BLaER1 (cell line): Measurements from ENCODE around the gene SLC2A14.
"Not testable (repeated sequence)": the region's sequence is repeated elsewhere in the genome, so short reads cannot be mapped to it uniquely, and the experiment has no call there.

Source experiments
- H3K27ac ChIP-seq: shearing (Covaris generic); formaldehyde crosslinking; 2 replicates; pipeline ENCODE4 v1.8.1; 2022
- H3K27me3 ChIP-seq: shearing (Covaris generic); formaldehyde crosslinking; 2 replicates; pipeline ENCODE4 v1.8.1; 2022
- H3K36me3 ChIP-seq: shearing (Covaris generic); formaldehyde crosslinking; 2 replicates; pipeline ENCODE4 v1.8.1; 2022
- H3K4me1 ChIP-seq: shearing (Covaris generic); formaldehyde crosslinking; 2 replicates; pipeline ENCODE4 v1.8.1; 2022
- H3K4me2 ChIP-seq: shearing (Covaris generic); formaldehyde crosslinking; 2 replicates; pipeline ENCODE4 v1.8.1; 2022
- H3K4me3 ChIP-seq: shearing (Covaris generic); formaldehyde crosslinking; 2 replicates; pipeline ENCODE4 v1.8.1; 2022
- H3K9ac ChIP-seq: shearing (Covaris generic); formaldehyde crosslinking; 2 replicates; pipeline ENCODE4 v1.8.1; 2022
- H3K9me3 ChIP-seq: shearing (Covaris generic); formaldehyde crosslinking; 2 replicates; pipeline ENCODE4 v1.8.1; 2022
- H4K20me1 ChIP-seq: shearing (Covaris generic); formaldehyde crosslinking; 2 replicates; pipeline ENCODE4 v1.8.1; 2022
- Cebpa-rat ChIP-seq: shearing (Covaris generic); IDR thresholded peaks from 2 replicates; pipeline ENCODE4 v1.8.1; 2022

SLC2A14 gene

GRCh38 chr12:7788294-7788660 is 84.4 kb downstream of the SLC2A14 start:
- no peak overlapping the region for H3K4me3 ChIP-seq
- no peak overlapping the region for H3K27ac ChIP-seq
- H3K9ac ChIP-seq: no peak overlapping the region
- no peak overlapping the region for H3K4me2 ChIP-seq
- TF ChIP-seq Cebpa-rat: no peak
- no peaks in the 10 kb centered on the region for H3K27me3 ChIP-seq
- no peaks in the 10 kb centered on the region for H3K4me1 ChIP-seq
- no peaks in the 10 kb centered on the region for H4K20me1 ChIP-seq
- no peaks in the 10 kb centered on the region for H3K9me3 ChIP-seq
- no peaks in the 10 kb centered on the region for H3K36me3 ChIP-seq

GRCh38 chr12:7787574-7788293 is 85.0 kb downstream of the SLC2A14 start:
- Histone ChIP-seq H3K27me3 (no peaks in the 10 kb centered on the region), H3K36me3 (no peaks in the 10 kb centered on the region), H3K9me3 (no peaks in the 10 kb centered on the region), H4K20me1 (no peaks in the 10 kb centered on the region), H3K27ac (no peak overlapping the region), H3K4me1 (no peaks in the 10 kb centered on the region), H3K4me3 (no peak overlapping the region), H3K9ac (no peak overlapping the region), H3K4me2 (no peak overlapping the region)
- no peak for TF ChIP-seq Cebpa-rat

GRCh38 chr12:7784701-7785100 is 88.0 kb downstream of the SLC2A14 start:
- no peak for TF ChIP-seq Cebpa-rat
- Histone ChIP-seq H3K27ac (no peak overlapping the region), H3K36me3 (no peaks in the 10 kb centered on the region), H3K9me3 (no peaks in the 10 kb centered on the region), H3K27me3 (no peaks in the 10 kb centered on the region), H3K4me2 (no peak overlapping the region), H4K20me1 (no peaks in the 10 kb centered on the region), H3K4me3 (no peak overlapping the region), H3K4me1 (no peaks in the 10 kb centered on the region), H3K9ac (no peak overlapping the region)

DNA sequence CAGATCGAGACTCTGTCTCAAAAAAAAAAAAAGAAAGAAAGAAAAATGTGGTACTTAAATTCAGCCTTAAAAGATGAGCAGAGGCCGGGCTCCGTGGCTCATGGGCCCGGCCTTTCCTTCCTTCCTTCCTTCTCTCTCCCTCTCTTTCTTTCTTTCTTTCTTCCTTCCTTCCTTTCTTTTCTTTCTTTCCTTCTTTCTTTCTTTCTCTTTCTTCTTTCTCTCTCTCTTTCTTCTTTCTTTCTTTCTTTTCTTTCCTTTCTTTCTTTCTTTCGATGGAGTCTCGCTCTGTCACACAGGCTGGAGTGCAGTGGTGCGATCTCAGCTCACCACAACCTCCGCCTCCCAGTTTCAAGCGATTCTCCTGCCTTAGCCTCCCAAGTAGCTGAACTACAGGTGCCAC is 89.3 kb downstream of the SLC2A14 start:
- H3K4me2 ChIP-seq: not testable (repeated sequence)

GRCh38 chr12:7782055-7782454 is 90.7 kb downstream of the SLC2A14 start:
- H3K36me3 ChIP-seq: no peaks in the 10 kb centered on the region
- H3K27ac ChIP-seq: no peak overlapping the region
- H3K27me3 ChIP-seq: no peaks in the 10 kb centered on the region
- no peak overlapping the region for H3K4me2 ChIP-seq
- H3K9ac ChIP-seq: no peak overlapping the region
- H3K4me3 ChIP-seq: no peak overlapping the region
- H3K9me3 ChIP-seq: no peaks in the 10 kb centered on the region
- H4K20me1 ChIP-seq: no peaks in the 10 kb centered on the region
- TF ChIP-seq Cebpa-rat: no peak
- H3K4me1 ChIP-seq: no peaks in the 10 kb centered on the region

More for the DNA sequence above, 89.3 kb downstream of the SLC2A14 start:
- not testable (repeated sequence) for H3K27ac ChIP-seq, H3K4me1 ChIP-seq, H3K36me3 ChIP-seq, H3K27me3 ChIP-seq, H4K20me1 ChIP-seq, H3K4me3 ChIP-seq, H3K9ac ChIP-seq, H3K9me3 ChIP-seq

DNA sequence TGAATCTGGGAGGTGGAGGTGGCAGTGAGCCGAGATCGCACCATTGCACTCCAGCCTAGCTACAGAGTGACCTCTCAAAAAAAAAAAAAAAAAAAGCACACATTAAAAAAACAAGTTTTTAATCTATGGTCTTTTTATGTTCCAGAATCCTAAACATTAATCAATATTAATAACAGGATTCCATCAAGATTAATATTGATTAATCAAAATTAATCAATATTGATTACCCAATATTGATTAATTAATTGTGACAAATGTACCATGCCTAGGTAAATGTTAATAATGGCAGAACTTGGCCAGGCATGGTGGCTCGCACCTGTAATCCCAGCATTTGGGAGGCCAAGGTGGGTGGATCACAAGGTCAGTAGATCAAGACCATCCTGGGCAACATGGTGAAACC is 91.4 kb downstream of the SLC2A14 start:
- Histone ChIP-seq H3K9ac (no peak overlapping the region), H4K20me1 (no peaks in the 10 kb centered on the region), H3K36me3 (no peaks in the 10 kb centered on the region), H3K4me3 (no peak overlapping the region), H3K27me3 (no peaks in the 10 kb centered on the region), H3K4me1 (no peaks in the 10 kb centered on the region), H3K9me3 (no peaks in the 10 kb centered on the region), H3K4me2 (no peak overlapping the region), H3K27ac (no peak overlapping the region)
- TF ChIP-seq Cebpa-rat: no peak

DNA sequence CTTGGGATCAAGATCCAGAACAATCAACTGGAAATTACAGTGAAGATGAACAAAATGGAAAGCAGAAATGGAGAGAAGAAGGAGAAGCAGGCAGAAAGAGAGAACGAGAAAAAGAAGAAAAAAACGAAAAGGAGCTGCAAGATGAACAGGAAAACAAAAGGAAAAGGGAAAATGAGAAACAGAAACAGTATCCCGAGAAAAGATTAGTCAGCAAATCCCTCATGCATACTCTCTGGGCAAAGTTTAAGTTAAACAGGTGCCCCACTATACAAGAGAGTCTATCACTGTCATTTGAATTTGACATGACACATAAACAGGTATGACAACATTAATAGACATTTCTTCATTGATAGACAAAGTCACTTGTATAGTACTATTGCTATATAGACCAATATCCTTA is 102.7 kb downstream of the SLC2A14 start:
- H3K36me3 ChIP-seq: no peaks in the 10 kb centered on the region
- no peak overlapping the region for H3K4me3 ChIP-seq
- no peak overlapping the region for H3K9ac ChIP-seq
- H3K4me1 ChIP-seq: no peaks in the 10 kb centered on the region
- H3K4me2 ChIP-seq: no peak overlapping the region
- H3K27ac ChIP-seq: no peak overlapping the region
- no peaks in the 10 kb centered on the region; the same call in 1 of the 2 replicates for H3K9me3 ChIP-seq
- no peaks in the 10 kb centered on the region for H4K20me1 ChIP-seq
- no peaks in the 10 kb centered on the region for H3K27me3 ChIP-seq
- TF ChIP-seq Cebpa-rat: no peak
